ENCODE results near the gene PCIF1.
"Not testable (repeated sequence)": the region's sequence is repeated elsewhere in the genome, so short reads cannot be mapped to it uniquely, and the experiment has no call there.

PCIF1 gene

GRCh38 chr20:45994761-45995493 lies 60.4 kb downstream of the PCIF1 start:
- no peak for DNase-seq (ENCODE audit: low spot score)

- not testable (repeated sequence) for DNase-seq (ENCODE audit: low spot score)
These were observed 61.1 kb downstream of the PCIF1 start for GRCh38 chr20:45995495-45996097.

- no peak for DNase-seq (ENCODE audit: low spot score)
These were observed 62.7 kb downstream of the PCIF1 start for GRCh38 chr20:45997187-45997586.

All from kidney tubule cell (primary cell).